HS-5 (cell line): ENCODE measurements around the gene CTF1.
"Not testable (repeated sequence)": the region's sequence is repeated elsewhere in the genome, so short reads cannot be mapped to it uniquely, and the experiment has no call there.

Experiments
- DNase-seq: peaks from one replicate; pipeline ENCODE4 v3.0.0-alpha.2; 2012; ENCODE audit warnings: low read depth

The CTF1 gene

GRCh38 chr16:30931068-30931650, 34.7 kb downstream of the CTF1 start:
- no peak for DNase-seq

- no peak for DNase-seq
These were observed 38.6 kb downstream of the CTF1 start for GRCh38 chr16:30934827-30935557.

GRCh38 chr16:30937692-30938091, 41.3 kb downstream of the CTF1 start:
- DNase-seq: no peak

- DNase-seq: not testable (repeated sequence)
These were observed 43.2 kb downstream of the CTF1 start for GRCh38 chr16:30939571-30939970.

GRCh38 chr16:30941600-30942425, 45.4 kb downstream of the CTF1 start:
- no peak for DNase-seq

- no peak for DNase-seq
These were observed 46.0 kb downstream of the CTF1 start for GRCh38 chr16:30942426-30942806.

- no peak for DNase-seq
These were observed 47.9 kb downstream of the CTF1 start for GRCh38 chr16:30944352-30944751.

GRCh38 chr16:30946671-30947540, 50.5 kb downstream of the CTF1 start:
- no peak for DNase-seq

- no peak for DNase-seq
These were observed 51.1 kb downstream of the CTF1 start for GRCh38 chr16:30947541-30947858.

GRCh38 chr16:30947859-30948666, 51.6 kb downstream of the CTF1 start:
- DNase-seq: peak; percentile 92

- no peak for DNase-seq
These were observed 52.5 kb downstream of the CTF1 start, which contains the start of gene ORAI3 for GRCh38 chr16:30948667-30949649. TSS of gene ORAI3 (plus strand) at chr16:30949068. CDS start at chr16:30949290, 222 bp downstream.

- peak; percentile 68 for DNase-seq
These were observed 53.5 kb downstream of the CTF1 start for GRCh38 chr16:30949650-30950515.

- no peak for DNase-seq
These were observed 54.2 kb downstream of the CTF1 start for GRCh38 chr16:30950516-30951065.

- no peak for DNase-seq
These were observed 54.8 kb downstream of the CTF1 start for GRCh38 chr16:30951193-30951592.

GRCh38 chr16:30951750-30952149, 55.3 kb downstream of the CTF1 start:
- no peak for DNase-seq

- no peak for DNase-seq
These were observed 56.7 kb downstream of the CTF1 start for GRCh38 chr16:30953111-30953510.
